H1 (cell line): ENCODE results near the gene TLNRD1. TPM values are rescaled to one million over a fixed set of nuclear protein-coding genes. Genes with fewer than 3 reads are reported as not detected.

Source experiments
- CBX8 ChIP-seq: fragments of 300-800, 300-1000 bp; sonication (generic); IDR thresholded peaks from 2 replicates; pipeline ENCODE4 v1.7.1; 2016; ENCODE audit warnings: low read depth, low read length, borderline replicate concordance
- EZH2 ChIP-seq: fragments of 200-600 bp; sonication (generic); IDR thresholded peaks from 2 replicates; pipeline ENCODE4 v1.7.1; 2012; ENCODE audit warnings: low read depth, mild to moderate bottlenecking, moderate library complexity, low read length, inconsistent platforms; ENCODE audit not compliant: severe bottlenecking
- HDAC2 ChIP-seq, 2 experiments: fragments of 300-600 bp in 1 of 2; sonication (generic) in 1 of 2; IDR thresholded peaks; 2 replicates each; pipeline ENCODE4 v1.6.1; 2011 to 2012; ENCODE audit warnings: low read depth in 2 of 2, low read length in 2 of 2, mild to moderate bottlenecking in 2 of 2, moderate library complexity in 2 of 2, borderline replicate concordance in 1 of 2, inconsistent platforms in 1 of 2
- JUN ChIP-seq: IDR thresholded peaks from 2 replicates; pipeline ENCODE4 v1.6.1; 2011; ENCODE audit warnings: low read depth, mild to moderate bottlenecking, improper control_type of control experiment, low read length
- NANOG ChIP-seq: IDR thresholded peaks from 2 replicates; pipeline ENCODE4 v1.6.1; 2011; ENCODE audit warnings: low read length, low read depth, mild to moderate bottlenecking, inconsistent platforms; ENCODE audit not compliant: insufficient read depth, poor library complexity, severe bottlenecking
- RAD21 ChIP-seq, 2 experiments: IDR thresholded peaks in 1 of 2; conservative IDR thresholded peaks in 1 of 2; 2 replicates each; pipeline ENCODE4 v1.6.1; 2011; ENCODE audit warnings: low read depth in 2 of 2, low read length in 2 of 2, improper control_type of control experiment in 1 of 2, inconsistent platforms in 1 of 2, mild to moderate bottlenecking in 1 of 2, moderate library complexity in 1 of 2
- SUZ12 ChIP-seq: fragments of 200-600 bp; sonication (generic); IDR thresholded peaks from 2 replicates; pipeline ENCODE4 v1.6.1; 2012; ENCODE audit warnings: mild to moderate bottlenecking, inconsistent platforms, low read length, moderate library complexity, mixed read lengths
- TAF1 ChIP-seq: IDR thresholded peaks from 2 replicates; pipeline ENCODE4 v1.6.1; 2011; ENCODE audit warnings: mild to moderate bottlenecking, low read depth, low read length
- polyA plus RNA-seq, 7 experiments: library from polyadenylated mRNA; depleted of rRNA in 3 of 7; stranded (reverse) in 5 of 7; unstranded in 2 of 7; fragments of >200 nt in 5 of 7; fragments of 200-250 nt in 2 of 7; gene quantifications; 1 replicate in 5 of 7; 2 replicates in 1 of 7; 4 replicates in 1 of 7; pipeline versions ENCODE4 v1.2.1 to v1.2.3, GENCODE V29; 2011 to 2013; ENCODE audit warnings: missing spikeins in 2 of 7, mixed read lengths in 2 of 7
- total RNA-seq: library from RNA; stranded (reverse); fragmentation: NEBNext Ultra II Directional; extraction: Animal tissue kit (Norgen Biotek cat#: 25700); gene quantifications from 2 replicates; pipeline ENCODE4 v1.2.1, GENCODE V29; 2021
- TF ChIP-seq, protein P1 (sequence below): fragments of 300-600 bp; sonication (generic); IDR thresholded peaks from 2 replicates; pipeline ENCODE4 v1.7.1; 2012; ENCODE audit warnings: low read length, moderate library complexity, mild to moderate bottlenecking, inconsistent platforms; ENCODE audit not compliant: insufficient replicate concordance
- TF ChIP-seq, protein P2 (sequence below): IDR thresholded peaks from 2 replicates; pipeline ENCODE4 v1.6.1; 2012; ENCODE audit warnings: inconsistent platforms

TLNRD1 gene
- total and polyA plus RNA-seq, 2 of the 8 experiments (the other 6 are each of a cell fraction or from before 2014, with no cell fraction given): 12.2 to 20.5 TPM

DNA sequence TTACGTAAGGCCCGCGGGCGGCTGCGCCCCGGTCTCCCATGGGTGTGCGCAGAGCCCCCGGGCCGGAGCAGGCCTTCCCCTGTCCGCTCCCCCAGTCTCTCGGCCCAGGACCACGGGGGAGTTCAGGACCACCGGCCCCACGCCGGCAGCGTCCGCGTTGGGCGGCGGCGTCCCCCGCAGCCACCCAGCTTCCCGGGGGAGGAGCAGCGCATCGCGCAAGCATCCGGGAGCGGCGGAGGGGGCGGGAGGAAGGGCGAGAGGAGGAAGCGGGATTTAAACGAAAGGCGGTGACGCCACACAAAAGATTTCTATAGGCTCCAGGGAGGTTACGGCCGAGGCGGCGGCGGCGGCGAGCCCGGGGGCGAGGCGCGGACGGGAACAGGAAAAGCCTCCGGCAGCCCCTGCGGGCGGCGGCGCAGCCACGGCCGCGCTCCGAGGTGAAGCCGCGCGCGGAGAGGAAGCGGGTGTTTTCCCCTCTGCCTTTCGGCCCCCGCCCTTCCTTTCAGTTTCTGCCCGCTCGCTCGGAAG is at the start of gene TLNRD1 (continued):
- TF ChIP-seq, protein P1, sequence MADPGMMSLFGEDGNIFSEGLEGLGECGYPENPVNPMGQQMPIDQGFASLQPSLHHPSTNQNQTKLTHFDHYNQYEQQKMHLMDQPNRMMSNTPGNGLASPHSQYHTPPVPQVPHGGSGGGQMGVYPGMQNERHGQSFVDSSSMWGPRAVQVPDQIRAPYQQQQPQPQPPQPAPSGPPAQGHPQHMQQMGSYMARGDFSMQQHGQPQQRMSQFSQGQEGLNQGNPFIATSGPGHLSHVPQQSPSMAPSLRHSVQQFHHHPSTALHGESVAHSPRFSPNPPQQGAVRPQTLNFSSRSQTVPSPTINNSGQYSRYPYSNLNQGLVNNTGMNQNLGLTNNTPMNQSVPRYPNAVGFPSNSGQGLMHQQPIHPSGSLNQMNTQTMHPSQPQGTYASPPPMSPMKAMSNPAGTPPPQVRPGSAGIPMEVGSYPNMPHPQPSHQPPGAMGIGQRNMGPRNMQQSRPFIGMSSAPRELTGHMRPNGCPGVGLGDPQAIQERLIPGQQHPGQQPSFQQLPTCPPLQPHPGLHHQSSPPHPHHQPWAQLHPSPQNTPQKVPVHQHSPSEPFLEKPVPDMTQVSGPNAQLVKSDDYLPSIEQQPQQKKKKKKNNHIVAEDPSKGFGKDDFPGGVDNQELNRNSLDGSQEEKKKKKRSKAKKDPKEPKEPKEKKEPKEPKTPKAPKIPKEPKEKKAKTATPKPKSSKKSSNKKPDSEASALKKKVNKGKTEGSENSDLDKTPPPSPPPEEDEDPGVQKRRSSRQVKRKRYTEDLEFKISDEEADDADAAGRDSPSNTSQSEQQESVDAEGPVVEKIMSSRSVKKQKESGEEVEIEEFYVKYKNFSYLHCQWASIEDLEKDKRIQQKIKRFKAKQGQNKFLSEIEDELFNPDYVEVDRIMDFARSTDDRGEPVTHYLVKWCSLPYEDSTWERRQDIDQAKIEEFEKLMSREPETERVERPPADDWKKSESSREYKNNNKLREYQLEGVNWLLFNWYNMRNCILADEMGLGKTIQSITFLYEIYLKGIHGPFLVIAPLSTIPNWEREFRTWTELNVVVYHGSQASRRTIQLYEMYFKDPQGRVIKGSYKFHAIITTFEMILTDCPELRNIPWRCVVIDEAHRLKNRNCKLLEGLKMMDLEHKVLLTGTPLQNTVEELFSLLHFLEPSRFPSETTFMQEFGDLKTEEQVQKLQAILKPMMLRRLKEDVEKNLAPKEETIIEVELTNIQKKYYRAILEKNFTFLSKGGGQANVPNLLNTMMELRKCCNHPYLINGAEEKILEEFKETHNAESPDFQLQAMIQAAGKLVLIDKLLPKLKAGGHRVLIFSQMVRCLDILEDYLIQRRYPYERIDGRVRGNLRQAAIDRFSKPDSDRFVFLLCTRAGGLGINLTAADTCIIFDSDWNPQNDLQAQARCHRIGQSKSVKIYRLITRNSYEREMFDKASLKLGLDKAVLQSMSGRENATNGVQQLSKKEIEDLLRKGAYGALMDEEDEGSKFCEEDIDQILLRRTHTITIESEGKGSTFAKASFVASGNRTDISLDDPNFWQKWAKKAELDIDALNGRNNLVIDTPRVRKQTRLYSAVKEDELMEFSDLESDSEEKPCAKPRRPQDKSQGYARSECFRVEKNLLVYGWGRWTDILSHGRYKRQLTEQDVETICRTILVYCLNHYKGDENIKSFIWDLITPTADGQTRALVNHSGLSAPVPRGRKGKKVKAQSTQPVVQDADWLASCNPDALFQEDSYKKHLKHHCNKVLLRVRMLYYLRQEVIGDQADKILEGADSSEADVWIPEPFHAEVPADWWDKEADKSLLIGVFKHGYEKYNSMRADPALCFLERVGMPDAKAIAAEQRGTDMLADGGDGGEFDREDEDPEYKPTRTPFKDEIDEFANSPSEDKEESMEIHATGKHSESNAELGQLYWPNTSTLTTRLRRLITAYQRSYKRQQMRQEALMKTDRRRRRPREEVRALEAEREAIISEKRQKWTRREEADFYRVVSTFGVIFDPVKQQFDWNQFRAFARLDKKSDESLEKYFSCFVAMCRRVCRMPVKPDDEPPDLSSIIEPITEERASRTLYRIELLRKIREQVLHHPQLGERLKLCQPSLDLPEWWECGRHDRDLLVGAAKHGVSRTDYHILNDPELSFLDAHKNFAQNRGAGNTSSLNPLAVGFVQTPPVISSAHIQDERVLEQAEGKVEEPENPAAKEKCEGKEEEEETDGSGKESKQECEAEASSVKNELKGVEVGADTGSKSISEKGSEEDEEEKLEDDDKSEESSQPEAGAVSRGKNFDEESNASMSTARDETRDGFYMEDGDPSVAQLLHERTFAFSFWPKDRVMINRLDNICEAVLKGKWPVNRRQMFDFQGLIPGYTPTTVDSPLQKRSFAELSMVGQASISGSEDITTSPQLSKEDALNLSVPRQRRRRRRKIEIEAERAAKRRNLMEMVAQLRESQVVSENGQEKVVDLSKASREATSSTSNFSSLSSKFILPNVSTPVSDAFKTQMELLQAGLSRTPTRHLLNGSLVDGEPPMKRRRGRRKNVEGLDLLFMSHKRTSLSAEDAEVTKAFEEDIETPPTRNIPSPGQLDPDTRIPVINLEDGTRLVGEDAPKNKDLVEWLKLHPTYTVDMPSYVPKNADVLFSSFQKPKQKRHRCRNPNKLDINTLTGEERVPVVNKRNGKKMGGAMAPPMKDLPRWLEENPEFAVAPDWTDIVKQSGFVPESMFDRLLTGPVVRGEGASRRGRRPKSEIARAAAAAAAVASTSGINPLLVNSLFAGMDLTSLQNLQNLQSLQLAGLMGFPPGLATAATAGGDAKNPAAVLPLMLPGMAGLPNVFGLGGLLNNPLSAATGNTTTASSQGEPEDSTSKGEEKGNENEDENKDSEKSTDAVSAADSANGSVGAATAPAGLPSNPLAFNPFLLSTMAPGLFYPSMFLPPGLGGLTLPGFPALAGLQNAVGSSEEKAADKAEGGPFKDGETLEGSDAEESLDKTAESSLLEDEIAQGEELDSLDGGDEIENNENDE: no peak
- TF ChIP-seq HDAC2 (IDR thresholded peaks at IDR 0.05; ENCODE audit: borderline replicate concordance in 1 of 2, low read depth in 2 of 2, low read length in 2 of 2) (no peak), RAD21 (IDR thresholded peaks at IDR 0.05 in 1 of 2, conservative IDR thresholded peaks at IDR 0.05 in 1 of 2; ENCODE audit: low read depth in 2 of 2, low read length in 2 of 2) (no peak), CBX8 (no peak), TAF1 (peak; percentile 27), NANOG (no peak), JUN (no peak), EZH2 (no peak), SUZ12 (no peak)
- TF ChIP-seq, protein P2, sequence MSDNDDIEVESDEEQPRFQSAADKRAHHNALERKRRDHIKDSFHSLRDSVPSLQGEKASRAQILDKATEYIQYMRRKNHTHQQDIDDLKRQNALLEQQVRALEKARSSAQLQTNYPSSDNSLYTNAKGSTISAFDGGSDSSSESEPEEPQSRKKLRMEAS: peak; percentile 48
